Calu3 (cell line): ENCODE measurements around the gene MFN2. TPM values are rescaled to one million over a fixed set of nuclear protein-coding genes. Genes with fewer than 3 reads are reported as not detected.

Experiments used
- BruUV-seq: library from RNA; stranded (reverse); fragments of 400-500 nt; replicated peaks from 2 replicates; lab custom pipeline; 2021; lab: Mats Ljungman, UMichigan
- CTCF ChIA-PET: fragments of 300-600 bp; sonication (Branson Sonifier 250); formaldehyde crosslinking; loops from one replicate; lab custom pipeline; 2022; ENCODE audit warnings: antibody characterized with exemption; lab: Charles Lee
- DNase-seq: peaks from one replicate; pipeline ENCODE4 v3.0.0; 2022
- H3K27ac Mint-ChIP-seq: one replicate; pipeline ENCODE4 v1.8.0; 2022; ENCODE audit warnings: mixed read lengths; ENCODE audit not compliant: unreplicated experiment
- H3K27me3 Mint-ChIP-seq: one replicate; pipeline ENCODE4 v1.8.0; 2022; ENCODE audit warnings: mixed read lengths; ENCODE audit not compliant: unreplicated experiment
- H3K36me3 Mint-ChIP-seq: one replicate; pipeline ENCODE4 v1.8.0; 2022; ENCODE audit warnings: mild to moderate bottlenecking, moderate library complexity, mixed read lengths; ENCODE audit not compliant: insufficient read depth, unreplicated experiment
- H3K4me1 Mint-ChIP-seq: one replicate; pipeline ENCODE4 v1.8.0; 2022; ENCODE audit warnings: mild to moderate bottlenecking, low read depth, mixed read lengths; ENCODE audit not compliant: unreplicated experiment
- H3K4me3 Mint-ChIP-seq: one replicate; pipeline ENCODE4 v1.8.0; 2022; ENCODE audit warnings: mild to moderate bottlenecking, low read depth, moderate library complexity, mixed read lengths; ENCODE audit not compliant: unreplicated experiment
- H3K9me3 Mint-ChIP-seq: one replicate; pipeline ENCODE4 v1.8.0; 2022; ENCODE audit warnings: low read depth, mixed read lengths; ENCODE audit not compliant: unreplicated experiment
- intact Hi-C: fragments of 100-400 bp; cut with micrococcal nuclease; formaldehyde crosslinking; loops from one replicate; pipeline ENCODE4 v1.10.0; 2022; ENCODE audit not compliant: unreplicated experiment
- total RNA-seq: library from RNA; stranded (reverse); gene quantifications from 2 replicates; pipeline ENCODE4 v1.2.3, GENCODE V29; 2022
- TF ChIP-seq, protein P1 (sequence below): fragments of 200-600 bp; IDR thresholded peaks from one replicate; pipeline ENCODE4 v1.8.0; 2022; ENCODE audit warnings: antibody characterized with exemption; ENCODE audit not compliant: unreplicated experiment

Gene MFN2
- total RNA-seq, 1 experiment from 2014 or later: 61.8 TPM

DNA sequence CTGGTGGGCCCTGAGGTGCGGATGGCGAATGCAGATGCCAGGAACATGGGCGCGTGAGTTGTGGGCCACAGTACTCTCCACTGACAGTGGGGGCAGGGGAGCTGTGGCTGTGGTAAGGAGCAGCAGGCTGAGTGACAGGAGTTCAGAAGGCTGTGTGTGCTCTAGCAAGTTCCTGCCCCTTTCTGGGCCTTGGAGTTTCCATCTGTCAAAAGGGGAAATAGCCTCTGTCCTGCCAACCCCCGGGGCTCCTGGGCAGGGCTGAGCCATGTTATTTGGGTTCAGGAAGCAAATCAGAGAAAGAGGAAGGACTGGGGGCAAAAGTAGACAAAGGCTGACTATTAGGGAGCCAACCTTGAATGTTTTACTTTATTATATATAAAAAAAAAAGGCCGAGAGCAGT is 19.5 kb upstream of the MFN2 start:
- BruUV-seq: no TSS peak
- no peak for DNase-seq
- Mint-ChIP-seq H3K9me3 (no peaks in the 10 kb centered on the region), H3K4me1 (no peaks in the 10 kb centered on the region), H3K27ac (no peak overlapping the region), H3K27me3 (no peaks in the 10 kb centered on the region), H3K4me3 (no peak overlapping the region), H3K36me3 (peaks cover 16% of the 10 kb centered on the region)
- intact Hi-C loops: no loop called here
- TF ChIP-seq, protein P1, sequence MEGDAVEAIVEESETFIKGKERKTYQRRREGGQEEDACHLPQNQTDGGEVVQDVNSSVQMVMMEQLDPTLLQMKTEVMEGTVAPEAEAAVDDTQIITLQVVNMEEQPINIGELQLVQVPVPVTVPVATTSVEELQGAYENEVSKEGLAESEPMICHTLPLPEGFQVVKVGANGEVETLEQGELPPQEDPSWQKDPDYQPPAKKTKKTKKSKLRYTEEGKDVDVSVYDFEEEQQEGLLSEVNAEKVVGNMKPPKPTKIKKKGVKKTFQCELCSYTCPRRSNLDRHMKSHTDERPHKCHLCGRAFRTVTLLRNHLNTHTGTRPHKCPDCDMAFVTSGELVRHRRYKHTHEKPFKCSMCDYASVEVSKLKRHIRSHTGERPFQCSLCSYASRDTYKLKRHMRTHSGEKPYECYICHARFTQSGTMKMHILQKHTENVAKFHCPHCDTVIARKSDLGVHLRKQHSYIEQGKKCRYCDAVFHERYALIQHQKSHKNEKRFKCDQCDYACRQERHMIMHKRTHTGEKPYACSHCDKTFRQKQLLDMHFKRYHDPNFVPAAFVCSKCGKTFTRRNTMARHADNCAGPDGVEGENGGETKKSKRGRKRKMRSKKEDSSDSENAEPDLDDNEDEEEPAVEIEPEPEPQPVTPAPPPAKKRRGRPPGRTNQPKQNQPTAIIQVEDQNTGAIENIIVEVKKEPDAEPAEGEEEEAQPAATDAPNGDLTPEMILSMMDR: no peak
- CTCF ChIA-PET: no interaction called here

DNA sequence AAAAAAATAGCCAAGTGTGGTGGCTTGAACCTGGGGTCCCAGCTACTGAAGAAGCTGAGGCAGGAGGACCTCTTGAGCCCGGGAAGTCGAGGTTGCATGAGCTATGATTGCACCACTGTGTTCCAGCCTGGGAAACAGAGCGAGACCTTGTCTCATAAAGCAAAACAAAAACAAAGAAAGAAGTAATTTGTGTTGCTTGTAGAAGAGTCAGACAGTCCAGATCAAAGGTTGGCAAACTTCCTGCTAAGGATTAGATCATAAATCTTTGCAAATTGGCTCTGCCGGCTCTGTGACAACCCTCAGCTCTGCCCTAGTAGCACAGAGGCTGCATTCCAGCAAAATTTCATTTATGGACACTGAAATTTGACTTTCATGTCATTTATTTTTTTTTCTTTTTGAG is 19.0 kb upstream of the MFN2 start:
- peaks cover 16% of the 10 kb centered on the region for H3K36me3 Mint-ChIP-seq
- no peaks in the 10 kb centered on the region for H3K9me3 Mint-ChIP-seq
- intact Hi-C loops: no loop called here
- no TSS peak for BruUV-seq
- TF ChIP-seq, protein P1: no peak
- CTCF ChIA-PET: no interaction called here
- no peaks in the 10 kb centered on the region for H3K27me3 Mint-ChIP-seq
- no peak overlapping the region for H3K27ac Mint-ChIP-seq
- no peaks in the 10 kb centered on the region for H3K4me1 Mint-ChIP-seq
- DNase-seq: no peak
- H3K4me3 Mint-ChIP-seq: no peak overlapping the region

DNA sequence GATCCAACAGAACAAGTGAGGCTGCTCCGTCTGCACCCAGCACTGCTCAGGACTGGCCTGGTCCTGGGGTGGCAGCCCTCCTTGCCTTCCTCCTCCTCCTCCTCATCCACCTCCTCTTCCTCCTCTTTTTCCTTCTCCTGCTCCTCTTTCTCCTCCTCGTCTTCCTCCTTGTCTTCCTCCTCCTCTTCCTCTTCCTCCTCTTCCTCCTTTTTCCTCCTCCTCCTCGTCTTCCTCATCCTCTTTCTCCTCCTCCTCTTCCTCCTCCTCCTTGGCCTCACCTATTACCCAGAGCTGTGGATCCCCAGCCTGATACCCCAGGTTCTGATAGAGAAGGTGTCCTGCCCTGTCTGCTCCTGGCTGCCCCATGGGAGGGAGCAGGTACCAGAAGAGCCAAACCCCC is 16.6 kb upstream of the MFN2 start:
- H3K27ac Mint-ChIP-seq: no peak overlapping the region
- TF ChIP-seq, protein P1: no peak
- BruUV-seq: no TSS peak
- CTCF ChIA-PET: no interaction called here
- no peaks in the 10 kb centered on the region for H3K9me3 Mint-ChIP-seq
- DNase-seq: no peak
- no peaks in the 10 kb centered on the region for H3K27me3 Mint-ChIP-seq
- H3K36me3 Mint-ChIP-seq: peaks cover 22% of the 10 kb centered on the region
- intact Hi-C loops: no loop called here
- H3K4me3 Mint-ChIP-seq: no peak overlapping the region
- H3K4me1 Mint-ChIP-seq: no peaks in the 10 kb centered on the region

DNA sequence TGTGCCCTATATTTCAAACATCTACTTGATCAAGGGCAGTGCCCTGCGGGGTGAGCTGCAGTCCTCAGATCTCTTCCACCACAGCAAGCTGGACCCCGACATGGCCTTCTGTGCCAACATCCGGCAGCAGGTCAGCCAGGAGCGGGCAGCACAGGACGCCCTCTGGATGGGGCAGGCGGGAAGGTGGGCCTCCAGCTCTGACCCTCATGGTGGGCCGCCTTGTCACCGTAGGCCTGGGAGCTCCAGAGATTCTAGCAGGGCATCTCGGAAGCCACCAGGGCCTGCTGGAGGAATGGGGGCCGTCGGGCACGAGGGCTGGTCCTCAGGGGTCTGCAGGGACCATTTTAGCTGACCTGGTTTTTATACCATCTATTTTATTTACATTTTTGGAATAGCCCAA is 15.6 kb upstream of the MFN2 start:
- Mint-ChIP-seq H3K9me3 (no peaks in the 10 kb centered on the region), H3K27me3 (no peaks in the 10 kb centered on the region), H3K36me3 (peaks cover 25% of the 10 kb centered on the region), H3K4me1 (no peaks in the 10 kb centered on the region), H3K27ac (peak overlapping the region; percentile 16), H3K4me3 (no peak overlapping the region)
- DNase-seq: no peak
- intact Hi-C loops: no loop called here
- BruUV-seq: no TSS peak
- CTCF ChIA-PET: no interaction called here
- TF ChIP-seq, protein P1: no peak
